ENCODE data around the gene EXD3.
"Not testable (repeated sequence)": the region's sequence is repeated elsewhere in the genome, so short reads cannot be mapped to it uniquely, and the experiment has no call there.

EXD3 gene

DNA sequence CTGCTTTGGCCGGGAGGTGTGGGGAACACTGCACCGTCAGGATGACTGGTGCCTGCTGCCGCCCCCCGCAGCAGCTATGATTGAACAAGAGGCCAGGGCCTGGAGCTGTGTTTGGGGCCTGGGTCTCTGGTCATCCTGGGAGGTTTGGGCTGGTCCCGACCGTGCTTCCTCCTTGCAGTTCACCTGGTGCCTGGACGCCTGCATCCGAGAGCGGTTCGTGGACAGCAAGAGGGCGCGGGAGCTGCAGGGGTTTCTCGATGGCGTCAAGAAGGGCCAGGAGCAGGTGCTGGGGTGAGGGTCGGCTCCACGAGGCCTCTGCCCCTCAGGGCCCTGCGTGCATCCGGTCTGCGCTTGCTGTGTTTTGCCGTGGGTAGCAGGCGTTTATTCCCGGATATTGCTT, 158.9 kb downstream of the EXD3 start:
- no peak for DNase-seq (ENCODE audit: extremely low read depth in 1 of 2, low read depth in 1 of 2)

DNA sequence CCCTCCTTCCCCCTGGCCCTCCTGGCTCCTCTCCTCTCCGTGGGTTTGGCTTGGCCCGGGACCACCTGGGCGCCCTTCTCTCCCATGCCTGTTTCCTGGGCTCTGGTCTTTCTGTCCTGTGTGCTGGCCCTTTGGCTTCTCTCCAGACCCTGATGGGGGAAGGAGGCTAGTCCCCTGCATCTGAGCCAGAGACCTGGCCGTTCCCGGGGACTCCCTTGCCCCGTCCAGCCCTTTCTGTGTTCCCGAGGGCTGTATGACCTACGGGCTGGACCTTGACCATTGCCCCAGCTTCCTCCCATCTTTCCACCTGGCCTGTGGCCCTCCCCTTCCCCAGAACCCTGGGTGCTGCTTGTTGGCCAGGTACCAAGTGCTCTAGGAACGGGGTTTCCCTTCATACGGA, 159.5 kb downstream of the EXD3 start:
- no peak for DNase-seq (ENCODE audit: extremely low read depth in 1 of 2, low read depth in 1 of 2)

- no peak for DNase-seq (ENCODE audit: extremely low read depth in 1 of 2, low read depth in 1 of 2)
These were observed 160.1 kb downstream of the EXD3 start for GRCh38 chr9:137262909-137263285.

GRCh38 chr9:137262173-137262908, 160.6 kb downstream of the EXD3 start:
- not testable (repeated sequence) for DNase-seq (ENCODE audit: extremely low read depth in 1 of 2, low read depth in 1 of 2)

Measured in activated CD8-positive, alpha-beta memory T cell treated with anti-CD3 and anti-CD28 coated beads for 1 hour (primary cell).